PC-3 (cell line): ENCODE data around the gene COL13A1. TPM values are rescaled to one million over a fixed set of nuclear protein-coding genes. Genes with fewer than 3 reads are reported as not detected.

Experiments
- ATAC-seq: fragments of 200-7000 bp; cut with Tn5 transposase; 2 replicates; pipeline ENCODE4 v1.9.1; 2020; ENCODE audit warnings: mild to moderate bottlenecking, moderate library complexity
- Bru-seq: library from RNA; stranded (reverse); fragments of 400-500 nt; gene quantifications from one replicate; lab custom pipeline; 2021; lab: Mats Ljungman, UMichigan
- BruChase-seq, 2 experiments: library from RNA; stranded (reverse); fragments of 400-500 nt; gene quantifications; one replicate each; lab custom pipeline; 2021; lab: Mats Ljungman, UMichigan
- BruUV-seq: library from RNA; stranded (reverse); fragments of 400-500 nt; replicated peaks from 2 replicates; lab custom pipeline; 2021; lab: Mats Ljungman, UMichigan
- CTCF ChIA-PET: fragments of 300-600 bp; sonication (Branson Sonifier 250); formaldehyde crosslinking; loops from one replicate; lab custom pipeline; 2022; ENCODE audit warnings: antibody characterized with exemption; lab: Charles Lee
- POLR2A ChIA-PET: fragments of 300-600 bp; sonication (Branson Sonifier 250); formaldehyde crosslinking; loops from one replicate; lab custom pipeline; 2022; ENCODE audit warnings: antibody characterized with exemption; ENCODE audit not compliant: unreplicated experiment; lab: Charles Lee
- DNase-seq: peaks from one replicate; pipeline ENCODE4 v3.0.0-alpha.2; 2015
- H2AFZ ChIP-seq: fragments of 300-600 bp; sonication (generic); 2 replicates; pipeline ENCODE4 v1.6.0; 2016; ENCODE audit warnings: antibody characterized with exemption, low read length
- H3F3A ChIP-seq: fragments of 300-600 bp; sonication (generic); one replicate; pipeline ENCODE4 v1.6.0; 2017; ENCODE audit warnings: antibody characterized with exemption, low read length, control low read depth, mild to moderate bottlenecking; ENCODE audit not compliant: unreplicated experiment
- H3K27ac ChIP-seq: fragments of 300-600 bp; sonication (generic); 2 replicates; pipeline ENCODE4 v1.5.1; 2016; ENCODE audit warnings: mild to moderate bottlenecking, low read length
- H3K27me3 ChIP-seq: fragments of 300-600 bp; sonication (generic); 2 replicates; pipeline ENCODE4 v1.6.1; 2016; ENCODE audit warnings: low read length, mixed read lengths
- H3K36me3 ChIP-seq: fragments of 300-600 bp; sonication (generic); 2 replicates; pipeline ENCODE4 v1.6.1; 2016; ENCODE audit warnings: low read depth, mixed run types, low read length, mixed read lengths
- H3K4me1 ChIP-seq: fragments of 300-600 bp; sonication (generic); 2 replicates; pipeline ENCODE4 v1.5.1; 2016; ENCODE audit warnings: low read length; ENCODE audit not compliant: insufficient read depth
- H3K4me2 ChIP-seq: fragments of 300-600 bp; sonication (generic); 2 replicates; pipeline ENCODE4 v1.6.0; 2016; ENCODE audit warnings: low read length
- H3K4me3 ChIP-seq: fragments of 300-600 bp; sonication (generic); 2 replicates; pipeline ENCODE4 v1.5.1; 2016; ENCODE audit warnings: mild to moderate bottlenecking, low read length, mixed read lengths
- H3K79me2 ChIP-seq: fragments of 300-600 bp; sonication (generic); 2 replicates; pipeline ENCODE4 v1.6.1; 2017; ENCODE audit warnings: low read length, mixed read lengths
- H3K9ac ChIP-seq: fragments of 300-600 bp; sonication (generic); 2 replicates; pipeline ENCODE4 v1.6.0; 2016; ENCODE audit warnings: mild to moderate bottlenecking, low read length
- H3K9me2 ChIP-seq: fragments of 300-600 bp; sonication (generic); replicated peaks from 2 replicates; pipeline ENCODE4 v1.6.1; 2016; ENCODE audit warnings: mixed run types, low read length, mixed read lengths
- H3K9me3 ChIP-seq: fragments of 300-600 bp; sonication (generic); 2 replicates; pipeline ENCODE4 v1.6.1; 2016; ENCODE audit warnings: low read length, mixed read lengths
- H4K20me1 ChIP-seq: fragments of 300-600 bp; sonication (generic); 2 replicates; pipeline ENCODE4 v1.6.1; 2016; ENCODE audit warnings: low read length, mixed read lengths
- EZH2 ChIP-seq: fragments of 300-600 bp; sonication (generic); IDR thresholded peaks from one replicate; pipeline ENCODE4 v1.6.1; 2017; ENCODE audit warnings: antibody characterized with exemption, mild to moderate bottlenecking, low read length; ENCODE audit not compliant: unreplicated experiment
- EZH2phosphoT487 ChIP-seq: fragments of 300-600 bp; sonication (generic); IDR thresholded peaks from 2 replicates; pipeline ENCODE4 v1.6.1; 2018; ENCODE audit warnings: mild to moderate bottlenecking, antibody characterized with exemption, low read length, borderline replicate concordance
- intact Hi-C: fragments of 100-400 bp; cut with micrococcal nuclease; formaldehyde crosslinking; loops from 2 replicates; pipeline ENCODE4 v1.9.0; 2023
- long read RNA-seq: library from polyadenylated mRNA; unstranded; transcript quantifications from one replicate; pipeline ENCODE4 v2.0.0, GENCODE V29; 2021; ENCODE audit not compliant: unreplicated experiment
- total RNA-seq: library from RNA; depleted of rRNA; stranded (reverse); fragments of >200 nt; gene quantifications from 2 replicates; pipeline ENCODE4 v1.2.3, GENCODE V29; 2014; rRNA removed
- TF ChIP-seq, protein P1 (sequence below): fragments of 300-600 bp; sonication (generic); conservative IDR thresholded peaks from 2 replicates; pipeline ENCODE4 v1.5.1; 2017; ENCODE audit warnings: antibody characterized with exemption, low read depth, mild to moderate bottlenecking, low read length

Gene COL13A1
- total RNA-seq (201 and 299 TPM in 2 replicates), Bru-seq, nascent RNA (percentile 92 among the genes with signal in this experiment), BruChase-seq, experiment 1, labeled RNA remaining after a 6-hour chase (percentile 75 among the genes with signal in this experiment), BruChase-seq, experiment 2, labeled RNA remaining after a 2-hour chase (percentile 89 among the genes with signal in this experiment)
- long read RNA-seq, transcript COL13A1-207 (2 exons, 2,586 nt): major isoform, 11 of 242 reads
- long read RNA-seq, partial matches to known transcripts: 48 of 242 reads
- long read RNA-seq, other reads (novel, unspliced or antisense): 183 of 242 reads

DNA sequence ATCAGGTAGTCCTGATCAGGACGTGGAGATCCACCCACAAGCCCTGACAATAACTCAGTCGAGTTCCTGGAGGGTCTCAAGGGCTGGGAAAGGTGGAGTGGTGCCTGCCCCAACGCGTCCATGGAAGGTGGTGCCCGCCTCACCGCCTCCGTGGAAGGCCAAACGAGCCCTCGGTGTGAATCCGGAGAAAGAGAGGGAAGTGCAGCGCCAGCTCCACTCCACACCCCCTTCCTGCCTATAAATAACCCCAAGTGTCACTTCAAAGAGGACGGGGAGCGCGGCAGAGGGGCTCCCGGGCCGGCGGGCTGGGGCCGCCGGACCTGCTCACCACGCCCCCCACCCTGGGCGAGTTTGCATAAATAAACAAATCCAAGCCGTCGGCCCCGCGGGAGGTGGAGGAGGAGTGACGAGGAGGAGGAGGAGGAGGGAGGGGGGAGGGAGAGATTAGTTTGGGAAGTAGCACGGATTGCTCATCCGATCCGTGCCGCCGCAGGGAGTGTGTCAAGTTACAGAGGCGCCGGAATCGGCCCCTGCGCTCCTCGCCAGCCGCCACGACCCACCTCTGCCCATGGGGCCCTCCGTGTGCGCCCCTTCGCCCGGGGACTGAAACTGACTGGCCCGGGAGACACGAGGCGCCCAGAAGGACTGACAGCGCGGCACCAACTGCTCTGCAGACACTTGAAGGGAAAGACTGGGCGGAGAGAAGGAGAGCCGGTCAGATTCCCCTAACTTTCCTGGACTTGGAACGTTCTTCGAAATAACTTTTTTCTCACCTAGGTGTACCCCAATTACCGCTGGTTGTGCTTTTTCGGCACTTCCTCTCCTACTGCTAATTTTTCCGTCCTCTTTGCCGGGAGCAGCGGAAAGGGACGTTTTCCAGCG, at the start of gene COL13A1:
COL13A1 (plus strand) TSS at position 473 of the 882 bp plus-strand sequence. CDS start 518 bp downstream, outside the sequence.
- Histone ChIP-seq H3K79me2 (peaks cover 50% of the 10 kb centered on the region), H3F3A (no peaks in the 10 kb centered on the region), H3K27ac (peak within 1 kb of the TSS; percentile 25), H3K4me2 (peak within 1 kb of the TSS; percentile 82), H3K9ac (peak within 1 kb of the TSS; percentile 75), H3K4me1 (peaks cover 62% of the 10 kb centered on the region), H3K36me3 (no peaks in the 10 kb centered on the region; the same call in 1 of the 2 replicates), H3K9me2 (no peaks in the 10 kb centered on the region), H3K27me3 (no peaks in the 10 kb centered on the region), H2AFZ (peak within 1 kb of the TSS; percentile 90), H3K4me3 (peak within 1 kb of the TSS; percentile 70), H4K20me1 (peaks cover 25% of the 10 kb centered on the region; the same call in 1 of the 2 replicates), H3K9me3 (no peaks in the 10 kb centered on the region)
- CTCF ChIA-PET: interaction anchor here (0.6 to 1.4 kb wide), 10 partner anchors 15 to 453 kb away, joined by 3 to 18 read pairs (median 5); no protein-coding TSS in a partner anchor
- DNase-seq (peak; percentile 99), ATAC-seq (peak; percentile 42)
- TSS peak; percentile 85 for BruUV-seq
- intact Hi-C loops: loop anchor here (1.0 to 5.0 kb wide), 6 partner anchors 32 to 284 kb away; no protein-coding TSS in a partner anchor
- POLR2A ChIA-PET: interaction anchor here (0.6 kb wide), 1 partner anchor 344 kb away, joined by 3 read pairs; no protein-coding TSS in a partner anchor
- TF ChIP-seq EZH2 (no peak), EZH2phosphoT487 (no peak)
- TF ChIP-seq, protein P1, sequence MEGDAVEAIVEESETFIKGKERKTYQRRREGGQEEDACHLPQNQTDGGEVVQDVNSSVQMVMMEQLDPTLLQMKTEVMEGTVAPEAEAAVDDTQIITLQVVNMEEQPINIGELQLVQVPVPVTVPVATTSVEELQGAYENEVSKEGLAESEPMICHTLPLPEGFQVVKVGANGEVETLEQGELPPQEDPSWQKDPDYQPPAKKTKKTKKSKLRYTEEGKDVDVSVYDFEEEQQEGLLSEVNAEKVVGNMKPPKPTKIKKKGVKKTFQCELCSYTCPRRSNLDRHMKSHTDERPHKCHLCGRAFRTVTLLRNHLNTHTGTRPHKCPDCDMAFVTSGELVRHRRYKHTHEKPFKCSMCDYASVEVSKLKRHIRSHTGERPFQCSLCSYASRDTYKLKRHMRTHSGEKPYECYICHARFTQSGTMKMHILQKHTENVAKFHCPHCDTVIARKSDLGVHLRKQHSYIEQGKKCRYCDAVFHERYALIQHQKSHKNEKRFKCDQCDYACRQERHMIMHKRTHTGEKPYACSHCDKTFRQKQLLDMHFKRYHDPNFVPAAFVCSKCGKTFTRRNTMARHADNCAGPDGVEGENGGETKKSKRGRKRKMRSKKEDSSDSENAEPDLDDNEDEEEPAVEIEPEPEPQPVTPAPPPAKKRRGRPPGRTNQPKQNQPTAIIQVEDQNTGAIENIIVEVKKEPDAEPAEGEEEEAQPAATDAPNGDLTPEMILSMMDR: no peak; the same call in 1 of the 2 replicates

DNA sequence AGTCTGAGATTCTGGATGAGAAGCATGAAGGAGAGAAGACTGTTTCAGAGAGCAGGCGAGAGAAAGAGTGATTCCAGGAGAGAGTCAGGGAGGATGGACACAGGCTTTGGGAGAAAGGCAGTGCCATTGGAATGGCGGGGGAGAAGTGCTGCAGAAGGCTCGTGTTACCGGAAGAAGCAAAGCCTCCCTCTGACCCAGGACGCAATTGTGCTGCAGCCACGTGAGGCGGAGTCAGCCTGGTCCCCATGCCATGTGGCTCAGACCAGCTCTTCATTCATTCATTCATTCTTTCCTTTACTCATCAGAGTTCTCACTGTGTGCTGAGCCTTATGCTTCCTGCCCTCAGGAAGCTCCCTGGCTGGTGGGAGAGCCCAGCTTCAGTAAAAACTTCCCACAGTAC, 49.2 kb upstream of the COL13A1 start:
- no peak for ATAC-seq
- no peaks in the 10 kb centered on the region for H3K9me2 ChIP-seq

More for the DNA sequence above, 49.2 kb upstream of the COL13A1 start:
- ChIA-PET CTCF (no interaction called here), POLR2A (no interaction called here)
- H3K4me1 ChIP-seq: no peaks in the 10 kb centered on the region
- no peak overlapping the region for H3K27ac ChIP-seq
- no peaks in the 10 kb centered on the region for H3K79me2 ChIP-seq
- no peak overlapping the region for H3K4me2 ChIP-seq
- H3K9me3 ChIP-seq: no peaks in the 10 kb centered on the region
- peaks cover 29% of the 10 kb centered on the region for H3K27me3 ChIP-seq
- H3K4me3 ChIP-seq: no peak overlapping the region
- DNase-seq: no peak
- no peaks in the 10 kb centered on the region for H3K36me3 ChIP-seq
- no peak overlapping the region for H2AFZ ChIP-seq
- intact Hi-C loops: no loop called here
- TF ChIP-seq EZH2phosphoT487 (no peak), EZH2 (no peak)
- TF ChIP-seq, protein P1: no peak
- H4K20me1 ChIP-seq: no peaks in the 10 kb centered on the region
- no peaks in the 10 kb centered on the region for H3F3A ChIP-seq
- H3K9ac ChIP-seq: no peak overlapping the region
- no TSS peak for BruUV-seq
